ENCODE measurements around the gene CUL3.

The CUL3 gene

GRCh38 chr2:224449212-224450147 is 135.7 kb downstream of the CUL3 start:
- Histone ChIP-seq H3K9ac (ENCODE audit: low read depth, low read length) (no peak overlapping the region), H3K9me3 (ENCODE audit: control insufficient read depth, insufficient read depth, low read length) (no peaks in the 10 kb centered on the region), H3K36me3 (ENCODE audit: insufficient read depth, low read length) (no peaks in the 10 kb centered on the region), H3K4me1 (ENCODE audit: insufficient read depth, low read length) (no peaks in the 10 kb centered on the region)

GRCh38 chr2:224448236-224448635 is 136.9 kb downstream of the CUL3 start:
- H3K9me3 ChIP-seq (ENCODE audit: control insufficient read depth, insufficient read depth, low read length): no peaks in the 10 kb centered on the region

GRCh38 chr2:224444783-224445182 is 140.4 kb downstream of the CUL3 start:
- no peaks in the 10 kb centered on the region for H3K4me1 ChIP-seq (ENCODE audit: insufficient read depth, low read length)
- H3K36me3 ChIP-seq (ENCODE audit: insufficient read depth, low read length): no peaks in the 10 kb centered on the region
- H3K9me3 ChIP-seq (ENCODE audit: control insufficient read depth, insufficient read depth, low read length): no peaks in the 10 kb centered on the region
- H3K9ac ChIP-seq (ENCODE audit: low read depth, low read length): no peak overlapping the region

More at GRCh38 chr2:224448236-224448635, 136.9 kb downstream of the CUL3 start:
- Histone ChIP-seq H3K36me3 (ENCODE audit: insufficient read depth, low read length) (no peaks in the 10 kb centered on the region), H3K4me1 (ENCODE audit: insufficient read depth, low read length) (no peaks in the 10 kb centered on the region), H3K9ac (ENCODE audit: low read depth, low read length) (no peak overlapping the region)

- H3K9ac ChIP-seq (ENCODE audit: low read depth, low read length): no peak overlapping the region
- H3K36me3 ChIP-seq (ENCODE audit: insufficient read depth, low read length): no peaks in the 10 kb centered on the region
- H3K4me1 ChIP-seq (ENCODE audit: insufficient read depth, low read length): no peaks in the 10 kb centered on the region
- H3K9me3 ChIP-seq (ENCODE audit: control insufficient read depth, insufficient read depth, low read length): no peaks in the 10 kb centered on the region
Observed at GRCh38 chr2:224444021-224444420, 141.1 kb downstream of the CUL3 start.

- H3K9ac ChIP-seq (ENCODE audit: low read depth, low read length): no peak overlapping the region
- H3K4me1 ChIP-seq (ENCODE audit: insufficient read depth, low read length): no peaks in the 10 kb centered on the region
- no peaks in the 10 kb centered on the region for H3K9me3 ChIP-seq (ENCODE audit: control insufficient read depth, insufficient read depth, low read length)
- no peaks in the 10 kb centered on the region for H3K36me3 ChIP-seq (ENCODE audit: insufficient read depth, low read length)
Observed at GRCh38 chr2:224442071-224442967, 142.8 kb downstream of the CUL3 start.

- H3K9me3 ChIP-seq (ENCODE audit: control insufficient read depth, insufficient read depth, low read length): no peaks in the 10 kb centered on the region
- H3K4me1 ChIP-seq (ENCODE audit: insufficient read depth, low read length): no peaks in the 10 kb centered on the region
- no peaks in the 10 kb centered on the region for H3K36me3 ChIP-seq (ENCODE audit: insufficient read depth, low read length)
- no peak overlapping the region for H3K9ac ChIP-seq (ENCODE audit: low read depth, low read length)
Observed at GRCh38 chr2:224440988-224441387, 144.2 kb downstream of the CUL3 start.

- no peak overlapping the region for H3K9ac ChIP-seq (ENCODE audit: low read depth, low read length)
- H3K36me3 ChIP-seq (ENCODE audit: insufficient read depth, low read length): no peaks in the 10 kb centered on the region
- H3K4me1 ChIP-seq (ENCODE audit: insufficient read depth, low read length): peaks cover 7% of the 10 kb centered on the region; the same call in 1 of the 2 replicates
- peaks cover 4% of the 10 kb centered on the region; the same call in 1 of the 2 replicates for H3K9me3 ChIP-seq (ENCODE audit: control insufficient read depth, insufficient read depth, low read length)
Observed at GRCh38 chr2:224438726-224439125, 146.4 kb downstream of the CUL3 start.

- Histone ChIP-seq H3K4me1 (ENCODE audit: insufficient read depth, low read length) (peaks cover 9% of the 10 kb centered on the region; the same call in 1 of the 2 replicates), H3K9me3 (ENCODE audit: control insufficient read depth, insufficient read depth, low read length) (peaks cover 4% of the 10 kb centered on the region), H3K36me3 (ENCODE audit: insufficient read depth, low read length) (no peaks in the 10 kb centered on the region), H3K9ac (ENCODE audit: low read depth, low read length) (no peak overlapping the region)
Observed at GRCh38 chr2:224436634-224437033, 148.5 kb downstream of the CUL3 start.

GRCh38 chr2:224434618-224435017 is 150.5 kb downstream of the CUL3 start:
- Histone ChIP-seq H3K9me3 (ENCODE audit: control insufficient read depth, insufficient read depth, low read length) (peaks cover 9% of the 10 kb centered on the region), H3K4me1 (ENCODE audit: insufficient read depth, low read length) (peaks cover 9% of the 10 kb centered on the region; the same call in 1 of the 2 replicates), H3K9ac (ENCODE audit: low read depth, low read length) (no peak overlapping the region), H3K36me3 (ENCODE audit: insufficient read depth, low read length) (no peaks in the 10 kb centered on the region; the same call in 1 of the 2 replicates)

GRCh38 chr2:224433442-224433841 is 151.7 kb downstream of the CUL3 start:
- Histone ChIP-seq H3K9ac (ENCODE audit: low read depth, low read length) (no peak overlapping the region), H3K36me3 (ENCODE audit: insufficient read depth, low read length) (no peaks in the 10 kb centered on the region; the same call in 1 of the 2 replicates), H3K4me1 (ENCODE audit: insufficient read depth, low read length) (peaks cover 9% of the 10 kb centered on the region; the same call in 1 of the 2 replicates)

GRCh38 chr2:224432003-224432579 is 153.1 kb downstream of the CUL3 start:
- Histone ChIP-seq H3K36me3 (ENCODE audit: insufficient read depth, low read length) (no peaks in the 10 kb centered on the region; the same call in 1 of the 2 replicates), H3K4me1 (ENCODE audit: insufficient read depth, low read length) (peaks cover 9% of the 10 kb centered on the region; the same call in 1 of the 2 replicates), H3K9ac (ENCODE audit: low read depth, low read length) (no peak overlapping the region), H3K9me3 (ENCODE audit: control insufficient read depth, insufficient read depth, low read length) (peaks cover 15% of the 10 kb centered on the region)

More at GRCh38 chr2:224433442-224433841, 151.7 kb downstream of the CUL3 start:
- H3K9me3 ChIP-seq (ENCODE audit: control insufficient read depth, insufficient read depth, low read length): peaks cover 15% of the 10 kb centered on the region

GRCh38 chr2:224429441-224429810 is 155.7 kb downstream of the CUL3 start:
- H3K36me3 ChIP-seq (ENCODE audit: insufficient read depth, low read length): no peaks in the 10 kb centered on the region; the same call in 1 of the 2 replicates

GRCh38 chr2:224428787-224429440 is 156.2 kb downstream of the CUL3 start:
- H3K9me3 ChIP-seq (ENCODE audit: control insufficient read depth, insufficient read depth, low read length): peaks cover 11% of the 10 kb centered on the region

More at GRCh38 chr2:224429441-224429810, 155.7 kb downstream of the CUL3 start:
- peaks cover 11% of the 10 kb centered on the region for H3K9me3 ChIP-seq (ENCODE audit: control insufficient read depth, insufficient read depth, low read length)
- no peak overlapping the region for H3K9ac ChIP-seq (ENCODE audit: low read depth, low read length)
- H3K4me1 ChIP-seq (ENCODE audit: insufficient read depth, low read length): peaks cover 7% of the 10 kb centered on the region; the same call in 1 of the 2 replicates

More at GRCh38 chr2:224428787-224429440, 156.2 kb downstream of the CUL3 start:
- no peaks in the 10 kb centered on the region; the same call in 1 of the 2 replicates for H3K36me3 ChIP-seq (ENCODE audit: insufficient read depth, low read length)
- peaks cover 3% of the 10 kb centered on the region; the same call in 1 of the 2 replicates for H3K4me1 ChIP-seq (ENCODE audit: insufficient read depth, low read length)
- H3K9ac ChIP-seq (ENCODE audit: low read depth, low read length): no peak overlapping the region

All from ES-I3 (cell line).